CD4-positive, alpha-beta T cell treated with Interferon gamma for 1 hour (primary cell): ENCODE results near the gene MEIOSIN.
"Not testable (repeated sequence)": the region's sequence is repeated elsewhere in the genome, so short reads cannot be mapped to it uniquely, and the experiment has no call there.

Source experiments
- DNase-seq: peaks from one replicate; pipeline ENCODE4 v3.0.0-alpha.2; 2020

The MEIOSIN gene

GRCh38 chr19:45781214-45782161 lies 48.2 kb downstream of the MEIOSIN start:
- DNase-seq = no peak

GRCh38 chr19:45782162-45782691 lies 49.0 kb downstream of the MEIOSIN start, which contains the start of gene DMPK:
DMPK (minus strand) TSS chr19:45782490; CDS start chr19:45782352, 138 bp downstream.
- DNase-seq = no peak

GRCh38 chr19:45782820-45783785 lies 49.9 kb downstream of the MEIOSIN start:
- DNase-seq = no peak

GRCh38 chr19:45784096-45784495 lies 50.9 kb downstream of the MEIOSIN start:
- DNase-seq = no peak

GRCh38 chr19:45785097-45785496 lies 51.9 kb downstream of the MEIOSIN start:
- DNase-seq = no peak

- DNase-seq = no peak
Measured at GRCh38 chr19:45785781-45786532, 52.7 kb downstream of the MEIOSIN start.

- no peak for DNase-seq
Measured at GRCh38 chr19:45786533-45786894, 53.3 kb downstream of the MEIOSIN start.

GRCh38 chr19:45789035-45789786 lies 56.0 kb downstream of the MEIOSIN start:
- no peak for DNase-seq

GRCh38 chr19:45790942-45791341 lies 57.7 kb downstream of the MEIOSIN start:
- DNase-seq = peak; percentile 58

- DNase-seq = no peak
Measured at GRCh38 chr19:45791744-45792469, 58.7 kb downstream of the MEIOSIN start.

- peak; percentile 99 for DNase-seq
Measured at GRCh38 chr19:45792470-45793177, 59.4 kb downstream of the MEIOSIN start, which contains the start of gene DMWD. DMWD (minus strand) TSS chr19:45792845; CDS start chr19:45792756, 89 bp downstream.

- DNase-seq = no peak
Measured at GRCh38 chr19:45793178-45793564, 59.9 kb downstream of the MEIOSIN start.

- DNase-seq = no peak
Measured at GRCh38 chr19:45793876-45794275, 60.6 kb downstream of the MEIOSIN start.

GRCh38 chr19:45794627-45795026 lies 61.4 kb downstream of the MEIOSIN start:
- no peak for DNase-seq

GRCh38 chr19:45798995-45799517 lies 65.8 kb downstream of the MEIOSIN start:
- DNase-seq = peak; percentile 58

GRCh38 chr19:45799541-45799940 lies 66.3 kb downstream of the MEIOSIN start:
- not testable (repeated sequence) for DNase-seq

- DNase-seq = no peak
Measured at GRCh38 chr19:45800070-45800553, 66.9 kb downstream of the MEIOSIN start.

GRCh38 chr19:45801603-45802175 lies 68.5 kb downstream of the MEIOSIN start:
- DNase-seq = no peak
